GM18498 (cell line): Measurements from ENCODE around the gene DDX52.
"Not testable (repeated sequence)": the region's sequence is repeated elsewhere in the genome, so short reads cannot be mapped to it uniquely, and the experiment has no call there.

Source experiments
- ATAC-seq: cut with Tn5 transposase; IDR thresholded peaks from one replicate; pipeline ENCODE4 v1.9.1; 2021; ENCODE audit warnings: mild to moderate bottlenecking, moderate library complexity; ENCODE audit not compliant: unreplicated experiment

The DDX52 gene

GRCh38 chr17:37651849-37652248 lies 8.6 kb upstream of the DDX52 start:
- no peak for ATAC-seq

GRCh38 chr17:37650419-37651003 lies 7.3 kb upstream of the DDX52 start:
- ATAC-seq: no peak

GRCh38 chr17:37648555-37648954 lies 5.3 kb upstream of the DDX52 start:
- no peak for ATAC-seq

- ATAC-seq: no peak
Observed at GRCh38 chr17:37647856-37648255, 4.6 kb upstream of the DDX52 start.

- ATAC-seq: no peak
Observed at GRCh38 chr17:37643869-37644268, 623 bp upstream of the DDX52 start.

GRCh38 chr17:37642681-37643080 lies 565 bp downstream of the DDX52 start:
- no peak for ATAC-seq

- no peak for ATAC-seq
Observed at GRCh38 chr17:37640015-37640414, 3.2 kb downstream of the DDX52 start.

GRCh38 chr17:37637956-37638355 lies 5.3 kb downstream of the DDX52 start:
- ATAC-seq: no peak

GRCh38 chr17:37616430-37616829 lies 26.8 kb downstream of the DDX52 start:
- not testable (repeated sequence) for ATAC-seq

GRCh38 chr17:37614823-37615222 lies 28.4 kb downstream of the DDX52 start:
- no peak for ATAC-seq

- ATAC-seq: no peak
Observed at GRCh38 chr17:37614391-37614790, 28.9 kb downstream of the DDX52 start.

GRCh38 chr17:37610971-37611370 lies 32.3 kb downstream of the DDX52 start:
- ATAC-seq: no peak

- not testable (repeated sequence) for ATAC-seq
Observed at GRCh38 chr17:37610041-37610420, 33.2 kb downstream of the DDX52 start.

- ATAC-seq: peak; percentile 90
Observed at GRCh38 chr17:37609170-37610040, 33.8 kb downstream of the DDX52 start, which contains the start of gene SYNRG. TSS of gene SYNRG (minus strand) at chr17:37609418. CDS start at chr17:37609355, 63 bp downstream.

GRCh38 chr17:37608351-37609169 lies 34.7 kb downstream of the DDX52 start:
- ATAC-seq: peak; percentile 20

GRCh38 chr17:37607637-37608331 lies 35.5 kb downstream of the DDX52 start:
- ATAC-seq: peak; percentile 32

- no peak for ATAC-seq
Observed at GRCh38 chr17:37605813-37606505, 37.3 kb downstream of the DDX52 start.

- no peak for ATAC-seq
Observed at GRCh38 chr17:37605081-37605480, 38.2 kb downstream of the DDX52 start.

GRCh38 chr17:37604556-37604955 lies 38.7 kb downstream of the DDX52 start:
- no peak for ATAC-seq

- no peak for ATAC-seq
Observed at GRCh38 chr17:37598145-37598544, 45.1 kb downstream of the DDX52 start.
